ENCODE measurements around the gene EPS8L2.

DNA sequence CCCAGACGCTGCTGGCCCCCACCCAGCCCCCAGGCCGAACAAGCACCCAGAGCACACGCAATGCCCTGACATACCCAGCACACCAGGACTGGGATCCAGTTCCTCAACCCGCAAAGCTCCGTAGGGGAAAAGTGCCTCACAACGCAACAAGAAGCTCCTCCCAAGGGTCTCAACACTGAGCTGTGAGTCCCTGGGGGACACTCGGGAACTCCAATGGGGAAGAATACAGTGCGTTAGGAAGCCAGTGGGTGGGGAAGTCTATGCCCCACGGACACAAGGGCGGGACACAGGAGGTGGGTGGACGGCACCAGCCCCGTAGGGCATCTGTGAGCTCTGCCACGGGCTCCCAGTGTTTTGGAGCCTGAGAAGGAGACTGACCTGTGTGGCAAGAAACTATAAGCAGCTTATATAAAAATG, 12.6 kb upstream of the EPS8L2 start:
- TF ChIP-seq, protein P1, sequence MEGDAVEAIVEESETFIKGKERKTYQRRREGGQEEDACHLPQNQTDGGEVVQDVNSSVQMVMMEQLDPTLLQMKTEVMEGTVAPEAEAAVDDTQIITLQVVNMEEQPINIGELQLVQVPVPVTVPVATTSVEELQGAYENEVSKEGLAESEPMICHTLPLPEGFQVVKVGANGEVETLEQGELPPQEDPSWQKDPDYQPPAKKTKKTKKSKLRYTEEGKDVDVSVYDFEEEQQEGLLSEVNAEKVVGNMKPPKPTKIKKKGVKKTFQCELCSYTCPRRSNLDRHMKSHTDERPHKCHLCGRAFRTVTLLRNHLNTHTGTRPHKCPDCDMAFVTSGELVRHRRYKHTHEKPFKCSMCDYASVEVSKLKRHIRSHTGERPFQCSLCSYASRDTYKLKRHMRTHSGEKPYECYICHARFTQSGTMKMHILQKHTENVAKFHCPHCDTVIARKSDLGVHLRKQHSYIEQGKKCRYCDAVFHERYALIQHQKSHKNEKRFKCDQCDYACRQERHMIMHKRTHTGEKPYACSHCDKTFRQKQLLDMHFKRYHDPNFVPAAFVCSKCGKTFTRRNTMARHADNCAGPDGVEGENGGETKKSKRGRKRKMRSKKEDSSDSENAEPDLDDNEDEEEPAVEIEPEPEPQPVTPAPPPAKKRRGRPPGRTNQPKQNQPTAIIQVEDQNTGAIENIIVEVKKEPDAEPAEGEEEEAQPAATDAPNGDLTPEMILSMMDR (IDR thresholded peaks at IDR 0.05), result no peak
- TF ChIP-seq POLR2A (IDR thresholded peaks at IDR 0.05) (no peak), EP300 (IDR thresholded peaks at IDR 0.05; ENCODE audit: low read depth) (no peak), POLR2AphosphoS5 (IDR thresholded peaks at IDR 0.05) (no peak)
